ENCODE measurements around the gene ATXN10.

Gene ATXN10

GRCh38 chr22:45871721-45872120 lies 200.1 kb downstream of the ATXN10 start:
- no peak for DNase-seq (ENCODE audit: low read depth in 2 of 3, low spot score in 2 of 3)

GRCh38 chr22:45872659-45873263 lies 201.1 kb downstream of the ATXN10 start:
- no peak for DNase-seq (ENCODE audit: low read depth in 2 of 3, low spot score in 2 of 3)

GRCh38 chr22:45876136-45877035 lies 204.8 kb downstream of the ATXN10 start:
- no peak for DNase-seq (ENCODE audit: low read depth in 2 of 3, low spot score in 2 of 3)

GRCh38 chr22:45877036-45877380 lies 205.4 kb downstream of the ATXN10 start:
- DNase-seq (ENCODE audit: low read depth in 2 of 3, low spot score in 2 of 3): no peak

GRCh38 chr22:45877651-45878050 lies 206.0 kb downstream of the ATXN10 start:
- no peak for DNase-seq (ENCODE audit: low read depth in 2 of 3, low spot score in 2 of 3)

GRCh38 chr22:45878051-45878781 lies 206.6 kb downstream of the ATXN10 start:
- no peak for DNase-seq (ENCODE audit: low read depth in 2 of 3, low spot score in 2 of 3)

GRCh38 chr22:45878901-45879551 lies 207.4 kb downstream of the ATXN10 start:
- DNase-seq (ENCODE audit: low read depth in 2 of 3, low spot score in 2 of 3): no peak

GRCh38 chr22:45879552-45879949 lies 207.9 kb downstream of the ATXN10 start:
- DNase-seq (ENCODE audit: low read depth in 2 of 3, low spot score in 2 of 3): no peak

GRCh38 chr22:45880091-45880715 lies 208.6 kb downstream of the ATXN10 start:
- no peak for DNase-seq (ENCODE audit: low read depth in 2 of 3, low spot score in 2 of 3)

- DNase-seq (ENCODE audit: low read depth in 2 of 3, low spot score in 2 of 3): no peak
Measured at GRCh38 chr22:45880716-45881523, 209.3 kb downstream of the ATXN10 start.

GRCh38 chr22:45881524-45881875 lies 209.9 kb downstream of the ATXN10 start:
- DNase-seq (ENCODE audit: low read depth in 2 of 3, low spot score in 2 of 3): no peak

GRCh38 chr22:45882881-45883810 lies 211.5 kb downstream of the ATXN10 start:
- DNase-seq (ENCODE audit: low read depth in 2 of 3, low spot score in 2 of 3): no peak

- no peak for DNase-seq (ENCODE audit: low read depth in 2 of 3, low spot score in 2 of 3)
Measured at GRCh38 chr22:45883811-45884170, 212.2 kb downstream of the ATXN10 start.

GRCh38 chr22:45884201-45885062 lies 212.8 kb downstream of the ATXN10 start:
- DNase-seq (ENCODE audit: low read depth in 2 of 3, low spot score in 2 of 3): no peak

- no peak for DNase-seq (ENCODE audit: low read depth in 2 of 3, low spot score in 2 of 3)
Measured at GRCh38 chr22:45885171-45885840, 213.7 kb downstream of the ATXN10 start.

GRCh38 chr22:45885941-45886395 lies 214.3 kb downstream of the ATXN10 start:
- DNase-seq (ENCODE audit: low read depth in 2 of 3, low spot score in 2 of 3): no peak

GRCh38 chr22:45886540-45886939 lies 214.9 kb downstream of the ATXN10 start:
- DNase-seq (ENCODE audit: low read depth in 2 of 3, low spot score in 2 of 3): no peak

All from activated CD8-positive, alpha-beta memory T cell treated with anti-CD3 and anti-CD28 coated beads for 48 hours (primary cell).